ENCODE data around the gene PATZ1. TPM values are rescaled to one million over a fixed set of nuclear protein-coding genes. Genes with fewer than 3 reads are reported as not detected.

PATZ1 gene
- total RNA-seq, 1 donor from 2014 or later, result 98.9 TPM

- Mint-ChIP-seq H3K4me3 (ENCODE audit: unreplicated experiment) (no peak overlapping the region), H3K27ac (ENCODE audit: unreplicated experiment) (no peak overlapping the region), H3K9me3 (ENCODE audit: unreplicated experiment) (no peaks in the 10 kb centered on the region), H3K4me1 (ENCODE audit: low read depth, unreplicated experiment) (no peaks in the 10 kb centered on the region), H3K36me3 (ENCODE audit: unreplicated experiment) (no peaks in the 10 kb centered on the region), H3K27me3 (ENCODE audit: unreplicated experiment) (no peaks in the 10 kb centered on the region)
- no peak for TF ChIP-seq CTCF (IDR thresholded peaks at IDR 0.05; ENCODE audit: partially characterized antibody, unreplicated experiment)
- DNase-seq, result no peak
These were observed 31.5 kb upstream of the PATZ1 start for GRCh38 chr22:31377612-31378011.

DNA sequence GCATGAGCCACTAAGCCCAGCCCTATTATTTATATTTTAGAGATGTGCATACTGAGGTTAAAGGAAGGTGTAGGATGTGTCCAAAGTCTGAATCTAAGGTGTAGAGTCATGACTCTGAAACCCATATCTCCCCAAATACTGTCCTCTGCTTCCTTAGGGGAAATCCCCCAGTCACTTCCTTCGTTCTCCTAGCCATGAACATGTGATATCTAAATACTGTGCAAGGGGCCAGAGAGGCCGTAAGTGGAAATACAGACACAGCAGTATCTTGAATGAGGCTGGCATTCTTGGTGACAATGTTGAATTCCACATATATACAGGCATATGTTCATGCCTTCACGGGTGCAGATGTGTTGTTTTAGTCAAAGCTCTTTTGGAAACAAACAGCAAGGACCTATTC lies 21.3 kb upstream of the PATZ1 start:
- no peak for TF ChIP-seq CTCF (IDR thresholded peaks at IDR 0.05; ENCODE audit: partially characterized antibody, unreplicated experiment)

DNA sequence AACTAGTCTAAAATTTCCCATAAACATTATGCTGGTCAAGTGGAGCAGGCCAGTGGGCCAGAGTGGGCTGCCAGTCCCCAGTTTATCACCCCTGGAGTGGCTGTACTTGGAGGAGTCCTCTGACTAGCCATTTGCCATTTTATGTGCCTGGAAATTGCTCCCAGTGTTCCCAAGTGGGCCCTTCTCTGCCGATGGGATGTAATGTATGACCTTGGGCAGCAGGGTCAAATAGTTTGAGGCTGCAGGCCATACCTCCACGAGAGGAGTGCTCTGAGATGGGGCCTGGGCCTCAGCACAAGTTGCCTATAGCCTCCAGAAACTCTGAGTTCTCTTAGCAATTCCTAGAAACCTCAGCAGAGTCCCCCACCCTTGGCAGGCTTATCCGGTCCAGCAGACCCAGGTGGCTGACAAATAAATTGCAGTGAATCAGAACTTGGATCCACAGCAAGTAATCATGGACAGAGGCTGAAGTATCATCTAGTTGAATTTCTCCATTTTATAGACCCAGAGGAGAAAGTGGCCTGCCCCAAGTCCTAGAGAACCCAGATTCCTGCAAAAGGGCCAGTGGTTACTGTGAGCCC lies 17.8 kb upstream of the PATZ1 start:
- H3K4me1 Mint-ChIP-seq (ENCODE audit: low read depth, unreplicated experiment), result no peaks in the 10 kb centered on the region
- no peak for DNase-seq
- no peak overlapping the region for H3K4me3 Mint-ChIP-seq (ENCODE audit: unreplicated experiment)
- H3K27me3 Mint-ChIP-seq (ENCODE audit: unreplicated experiment), result no peaks in the 10 kb centered on the region
- no peaks in the 10 kb centered on the region for H3K9me3 Mint-ChIP-seq (ENCODE audit: unreplicated experiment)
- TF ChIP-seq CTCF (IDR thresholded peaks at IDR 0.05; ENCODE audit: partially characterized antibody, unreplicated experiment), result no peak
- H3K27ac Mint-ChIP-seq (ENCODE audit: unreplicated experiment), result no peak overlapping the region
- H3K36me3 Mint-ChIP-seq (ENCODE audit: unreplicated experiment), result no peaks in the 10 kb centered on the region

More for the DNA sequence above, 21.3 kb upstream of the PATZ1 start:
- no peak for DNase-seq
- H3K9me3 Mint-ChIP-seq (ENCODE audit: unreplicated experiment), result no peaks in the 10 kb centered on the region
- no peaks in the 10 kb centered on the region for H3K4me1 Mint-ChIP-seq (ENCODE audit: low read depth, unreplicated experiment)
- no peak overlapping the region for H3K27ac Mint-ChIP-seq (ENCODE audit: unreplicated experiment)
- H3K4me3 Mint-ChIP-seq (ENCODE audit: unreplicated experiment), result no peak overlapping the region
- H3K27me3 Mint-ChIP-seq (ENCODE audit: unreplicated experiment), result no peaks in the 10 kb centered on the region
- no peaks in the 10 kb centered on the region for H3K36me3 Mint-ChIP-seq (ENCODE audit: unreplicated experiment)

GRCh38 chr22:31361743-31362142 lies 15.6 kb upstream of the PATZ1 start:
- TF ChIP-seq CTCF (IDR thresholded peaks at IDR 0.05; ENCODE audit: partially characterized antibody, unreplicated experiment), result no peak
- Mint-ChIP-seq H3K9me3 (ENCODE audit: unreplicated experiment) (no peaks in the 10 kb centered on the region), H3K27me3 (ENCODE audit: unreplicated experiment) (no peaks in the 10 kb centered on the region), H3K4me3 (ENCODE audit: unreplicated experiment) (no peak overlapping the region), H3K36me3 (ENCODE audit: unreplicated experiment) (no peaks in the 10 kb centered on the region), H3K4me1 (ENCODE audit: low read depth, unreplicated experiment) (no peaks in the 10 kb centered on the region), H3K27ac (ENCODE audit: unreplicated experiment) (no peak overlapping the region)
- DNase-seq, result no peak

DNA sequence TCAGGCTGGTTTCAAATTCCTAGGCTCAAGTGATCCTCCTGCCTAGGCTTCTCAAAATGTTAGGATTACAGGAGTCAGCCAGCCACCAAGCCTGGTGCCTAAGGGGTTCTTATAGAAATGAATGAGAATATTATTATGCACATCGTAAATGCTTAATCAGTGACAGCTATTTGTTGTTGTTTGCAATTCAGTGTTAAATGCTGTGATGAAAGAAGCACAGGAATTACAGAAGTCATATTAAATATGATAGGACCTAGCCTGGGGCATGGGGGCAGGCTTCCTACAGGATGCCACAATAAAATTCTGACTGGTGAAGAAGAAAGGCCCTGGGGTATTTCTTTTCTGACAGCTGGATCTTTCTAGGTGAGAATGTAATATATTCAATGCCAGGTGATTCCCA lies 13.9 kb upstream of the PATZ1 start:
- Mint-ChIP-seq H3K27me3 (ENCODE audit: unreplicated experiment) (peaks cover 1% of the 10 kb centered on the region), H3K9me3 (ENCODE audit: unreplicated experiment) (no peaks in the 10 kb centered on the region), H3K36me3 (ENCODE audit: unreplicated experiment) (no peaks in the 10 kb centered on the region), H3K4me1 (ENCODE audit: low read depth, unreplicated experiment) (no peaks in the 10 kb centered on the region), H3K4me3 (ENCODE audit: unreplicated experiment) (no peak overlapping the region), H3K27ac (ENCODE audit: unreplicated experiment) (no peak overlapping the region)
- DNase-seq, result no peak
- no peak for TF ChIP-seq CTCF (IDR thresholded peaks at IDR 0.05; ENCODE audit: partially characterized antibody, unreplicated experiment)

All from glutamatergic neuron (in vitro differentiated cells).